Thyroid gland (tissue), 4 donors: Measurements from ENCODE around the gene BTBD16.

Experiments
- CTCF ChIP-seq, 6 experiments: fragments of 200-600 bp in 3 of 6; fragments of 450-650 bp in 3 of 6; sonication (generic) in 3 of 6; IDR thresholded peaks; one replicate each; pipeline ENCODE4 v1.5.1; 2016 to 2019; ENCODE audit warnings: antibody characterized with exemption in 6 of 6, mild to moderate bottlenecking in 2 of 6, inconsistent platforms in 1 of 6, moderate library complexity in 1 of 6
- POLR2A ChIP-seq, 2 donors: fragments of 450-650 bp; IDR thresholded peaks; one replicate each; pipeline ENCODE4 v1.6.1; 2017; ENCODE audit warnings: antibody characterized with exemption in 2 of 2, mild to moderate bottlenecking in 2 of 2, moderate library complexity in 1 of 2

- no peak for TF ChIP-seq CTCF (IDR thresholded peaks at IDR 0.05)
- no peak for TF ChIP-seq POLR2A (IDR thresholded peaks at IDR 0.05)
Observed at GRCh38 chr10:122303271-122304053, 32.4 kb downstream of the BTBD16 start.
